Cerebellar nuclear complex (tissue), 1 donor: ENCODE data around the gene LMTK3.
"Not testable (repeated sequence)": the region's sequence is repeated elsewhere in the genome, so short reads cannot be mapped to it uniquely, and the experiment has no call there.

ENCODE experiments used
- DNase-seq, 2 experiments: peaks; one replicate each; lab custom pipeline; 2025; lab: John Stamatoyannopoulos, UW

Gene LMTK3

DNA sequence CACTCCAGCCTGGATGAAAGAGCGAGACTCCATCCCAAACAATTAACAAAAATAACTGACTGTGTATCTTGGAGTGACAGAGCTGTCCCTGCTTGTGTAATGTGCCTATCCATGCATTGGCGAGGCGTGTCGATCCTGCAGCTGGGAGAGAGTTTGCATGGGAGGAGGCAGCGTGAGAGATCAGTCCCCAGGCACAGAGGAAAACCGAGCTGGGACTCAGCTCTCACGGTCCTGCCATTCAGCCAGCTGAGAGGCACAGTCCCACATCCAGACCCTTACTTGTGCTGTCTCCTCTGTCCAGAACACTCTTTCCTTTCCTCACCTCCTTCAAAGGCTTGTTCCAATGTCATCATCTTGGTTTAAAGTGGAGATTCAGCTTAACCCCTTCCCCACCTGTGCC is 28.5 kb upstream of the LMTK3 start:
- no peak for DNase-seq

DNA sequence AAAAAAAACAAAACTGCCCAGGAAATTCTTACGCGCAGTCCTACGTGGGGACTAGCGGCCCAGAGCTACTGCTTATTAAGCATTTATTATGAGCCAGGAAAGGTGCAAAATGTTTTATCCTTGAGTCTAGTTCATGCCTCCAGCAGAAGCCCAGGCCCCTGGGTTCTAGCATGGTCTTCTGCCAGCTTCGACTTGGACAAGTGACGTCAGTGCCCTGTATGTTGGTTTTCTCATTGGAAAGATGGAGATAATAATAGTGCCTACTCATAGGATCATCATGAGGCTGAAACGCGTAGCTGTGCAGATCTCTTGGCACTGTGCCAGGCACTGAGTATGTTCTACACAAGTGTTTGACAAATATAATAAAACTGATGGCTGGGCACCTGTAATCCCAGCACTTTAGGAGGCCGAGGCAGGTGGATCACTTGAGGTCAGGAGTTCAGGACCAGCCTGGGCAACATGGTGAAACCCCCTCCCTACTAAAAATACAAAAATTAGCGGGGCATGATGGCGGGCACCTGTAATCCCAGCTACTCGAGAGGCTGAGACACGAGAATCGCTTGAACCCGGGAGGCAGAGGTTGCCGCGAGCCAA is 28.0 kb upstream of the LMTK3 start:
- no peak for DNase-seq

GRCh38 chr19:48538057-48538456 is 26.4 kb upstream of the LMTK3 start:
- not testable (repeated sequence) for DNase-seq

DNA sequence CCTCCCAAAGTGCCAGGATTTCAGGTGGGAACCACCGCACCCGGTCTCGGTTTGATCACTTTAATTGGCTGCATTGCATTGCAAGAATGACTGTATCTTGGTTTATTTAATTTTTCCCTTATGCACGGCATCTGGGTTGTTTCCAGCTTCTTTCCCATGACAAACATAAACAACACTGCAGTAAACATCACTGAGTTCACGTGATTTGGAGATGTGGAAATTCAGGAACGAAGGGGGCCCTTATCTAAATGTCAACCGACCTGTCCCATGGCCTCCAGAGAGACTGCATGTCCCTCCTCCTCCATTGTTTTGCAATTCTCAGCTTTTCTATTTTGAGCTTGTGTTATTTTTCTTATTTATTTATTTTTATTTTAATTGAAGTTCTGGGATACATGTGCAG is 25.9 kb upstream of the LMTK3 start:
- DNase-seq = no peak

- no peak for DNase-seq
These were observed 22.1 kb upstream of the LMTK3 start for GRCh38 chr19:48533770-48534169.

- DNase-seq = no peak
These were observed 19.1 kb upstream of the LMTK3 start for GRCh38 chr19:48530770-48531169.

- DNase-seq = no peak
These were observed 18.6 kb upstream of the LMTK3 start for GRCh38 chr19:48530066-48530720.

DNA sequence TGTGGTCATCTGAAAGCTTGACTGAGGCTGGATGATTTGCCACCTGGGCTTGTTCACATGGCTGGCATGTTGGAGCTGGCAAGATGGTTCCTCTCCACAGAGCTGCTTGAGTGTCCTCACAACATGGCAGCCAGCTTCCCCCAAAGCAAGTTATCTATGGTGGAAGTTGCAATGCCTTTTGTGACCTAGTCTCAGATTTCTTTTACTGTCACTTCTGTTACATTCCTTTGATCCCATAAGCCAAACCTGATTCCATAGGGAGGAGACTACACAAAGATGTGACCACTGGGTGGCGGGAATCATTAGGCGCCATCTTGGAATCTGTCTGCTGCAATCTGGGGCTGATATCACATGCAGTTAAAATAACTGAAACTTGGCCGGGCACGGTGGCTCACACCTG is 17.5 kb upstream of the LMTK3 start:
- DNase-seq = no peak

- no peak for DNase-seq
These were observed 13.1 kb upstream of the LMTK3 start for GRCh38 chr19:48524732-48525131.

GRCh38 chr19:48524221-48524620 is 12.6 kb upstream of the LMTK3 start:
- no peak for DNase-seq

GRCh38 chr19:48520134-48520533 is 8.5 kb upstream of the LMTK3 start:
- no peak for DNase-seq

DNA sequence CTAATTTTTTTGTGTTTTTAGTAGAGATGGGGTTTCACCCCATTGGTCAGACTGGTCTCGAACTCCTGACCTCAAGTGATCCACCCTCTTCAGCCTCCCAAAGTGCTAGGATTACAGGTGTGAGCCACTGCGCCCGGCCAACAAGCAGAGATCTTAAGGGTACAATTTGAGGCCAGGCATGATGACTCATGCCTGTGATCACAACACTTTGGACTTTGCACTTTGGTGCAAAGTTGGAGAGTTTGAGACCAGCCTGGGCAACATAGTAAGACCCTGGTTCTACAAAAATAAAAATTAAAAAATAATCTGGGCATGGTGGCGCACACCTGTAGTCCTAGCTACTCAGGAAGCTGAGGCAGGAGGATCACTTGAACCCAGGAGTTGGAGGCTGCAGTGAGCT is 7.8 kb upstream of the LMTK3 start:
- not testable (repeated sequence) for DNase-seq

DNA sequence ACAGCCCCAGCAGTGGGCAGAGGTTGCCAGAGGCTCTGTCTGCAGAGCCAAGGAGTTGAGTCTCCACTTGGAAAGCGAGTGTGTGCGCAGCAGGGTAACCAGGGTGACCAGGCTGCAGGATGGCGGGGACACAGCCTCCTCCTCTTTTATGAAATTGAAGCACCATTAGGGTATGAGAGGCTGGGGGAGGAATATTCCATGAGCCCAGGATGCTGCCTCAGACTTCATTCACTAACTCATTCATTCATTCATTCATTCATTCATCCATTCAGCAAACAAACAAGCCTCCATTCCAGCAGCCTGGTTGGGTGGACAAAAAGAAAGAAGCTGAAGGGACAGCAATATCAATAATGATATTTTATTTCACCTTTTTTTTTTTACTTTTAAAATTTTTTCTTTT is 6.6 kb upstream of the LMTK3 start:
- no peak for DNase-seq

DNA sequence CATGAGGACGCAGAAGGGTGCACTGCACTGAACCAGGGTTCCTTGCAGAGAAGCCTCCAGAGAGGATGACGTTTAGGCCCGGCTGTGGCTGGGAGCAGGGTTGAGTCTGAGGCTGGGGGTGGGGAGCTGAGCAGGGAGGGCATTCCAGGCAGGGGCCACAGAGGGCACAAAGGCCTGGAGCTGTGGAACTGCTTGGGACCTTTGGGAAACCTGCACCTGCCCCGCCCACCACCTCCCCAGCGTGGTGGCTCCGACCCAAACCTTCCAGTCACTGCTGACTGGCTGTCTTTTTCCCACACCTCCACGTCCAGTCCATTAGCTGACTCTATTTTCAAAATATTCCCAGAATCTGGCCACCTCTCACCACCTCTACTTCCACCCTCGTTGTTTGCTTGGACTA is 4.9 kb upstream of the LMTK3 start:
- DNase-seq = no peak

DNA sequence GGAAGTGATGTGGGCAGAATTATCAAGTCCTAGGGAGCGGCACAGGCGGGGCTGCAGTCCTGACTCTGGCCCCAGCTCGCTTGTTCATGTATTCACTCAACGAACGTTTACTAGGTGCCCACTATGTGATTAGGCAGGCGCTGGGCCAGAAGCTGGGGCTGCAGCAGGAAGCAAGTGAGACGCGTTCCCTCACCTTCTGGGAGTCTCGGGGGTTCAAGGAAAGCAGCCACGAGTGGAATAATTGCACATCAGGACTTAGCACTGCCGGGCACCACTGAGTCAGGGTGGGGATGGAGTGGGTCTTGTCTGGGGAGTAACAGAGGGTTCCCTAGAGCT is 2.5 kb upstream of the LMTK3 start:
- no peak for DNase-seq

DNA sequence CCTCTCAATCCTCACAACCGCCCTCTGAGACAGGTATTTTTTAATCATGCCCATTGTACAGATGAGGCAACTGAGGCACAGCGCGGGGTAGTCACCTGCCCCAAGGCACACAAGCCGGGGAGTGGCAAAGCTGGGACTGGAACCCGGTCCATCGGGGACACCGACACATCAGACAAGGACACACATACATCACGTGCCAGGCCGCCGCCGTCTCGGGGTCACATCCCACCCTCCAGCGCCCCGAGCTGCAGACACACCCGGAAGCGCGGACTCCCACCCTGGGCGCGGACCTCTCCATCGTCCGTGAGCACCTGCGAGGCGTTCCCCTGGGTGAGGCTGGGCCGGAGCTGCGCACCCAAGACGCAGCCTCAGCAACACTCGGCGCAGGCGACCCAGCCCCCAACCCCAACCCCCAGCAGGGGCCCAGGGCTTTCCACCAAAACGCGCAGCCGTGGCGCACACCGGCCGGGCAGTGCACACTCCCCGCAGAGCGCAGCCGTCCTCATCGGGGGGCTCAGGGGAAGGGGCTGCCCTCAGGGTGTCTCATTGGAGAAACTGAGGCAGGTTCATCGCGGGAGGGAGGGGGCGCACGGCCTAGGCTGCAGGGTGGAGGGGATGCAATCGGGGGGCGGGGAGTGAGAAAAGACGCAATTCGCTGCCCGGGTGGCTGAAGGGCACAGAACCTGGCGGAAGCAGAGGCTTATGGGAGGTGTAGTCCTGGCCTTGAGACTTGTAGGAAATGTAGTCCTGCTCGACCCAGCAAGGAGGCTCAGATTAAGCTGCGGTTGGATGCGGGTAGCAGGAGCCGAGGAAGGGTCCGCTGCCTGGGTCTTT is 1.9 kb upstream of the LMTK3 start:
- DNase-seq = peak; percentile 53 to 68

GRCh38 chr19:48512504-48513288 is 1.1 kb upstream of the LMTK3 start:
- DNase-seq = no peak

GRCh38 chr19:48511321-48511731 is 309 bp downstream of the LMTK3 start:
- no peak for DNase-seq

GRCh38 chr19:48510421-48511268 is 990 bp downstream of the LMTK3 start:
- peak; percentile 64 to 70 for DNase-seq

- no peak for DNase-seq
These were observed 2.0 kb downstream of the LMTK3 start for GRCh38 chr19:48509467-48510194.
